Measurements from ENCODE around the gene CTDNEP1.

The CTDNEP1 gene

DNA sequence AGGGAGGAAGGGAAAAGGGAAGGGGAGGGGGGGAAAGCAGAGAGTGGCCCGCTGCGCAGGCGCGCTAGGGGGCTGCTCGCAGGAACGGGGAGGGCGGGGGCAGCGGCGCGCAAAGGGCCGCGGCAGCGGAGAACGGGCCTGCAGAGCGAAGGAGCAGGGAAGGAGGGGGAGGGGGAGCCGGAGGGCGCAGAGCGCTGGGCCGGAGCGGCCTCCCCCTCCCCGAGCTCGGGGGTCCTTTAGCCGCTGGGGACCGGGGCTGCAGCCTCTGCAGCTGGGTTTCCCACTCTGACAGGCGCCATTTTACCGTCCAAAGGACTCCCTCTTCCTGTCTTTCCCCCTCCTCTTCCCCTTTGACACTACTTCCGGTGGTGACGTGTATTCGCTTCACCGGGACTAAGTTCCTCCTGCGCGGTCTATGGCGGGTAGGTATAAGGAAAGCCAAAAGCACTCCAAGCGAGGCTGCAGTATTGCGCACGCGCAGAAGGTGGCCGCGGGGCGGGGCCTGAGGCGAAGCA lies at the start of gene CTDNEP1:
Gene CTDNEP1, minus strand, starts transcription at position 74 of the 515 bp plus-strand sequence. CDS start 438 bp downstream, outside the sequence.
- DNase-seq (ENCODE audit: low spot score) = peak; percentile 100

DNA sequence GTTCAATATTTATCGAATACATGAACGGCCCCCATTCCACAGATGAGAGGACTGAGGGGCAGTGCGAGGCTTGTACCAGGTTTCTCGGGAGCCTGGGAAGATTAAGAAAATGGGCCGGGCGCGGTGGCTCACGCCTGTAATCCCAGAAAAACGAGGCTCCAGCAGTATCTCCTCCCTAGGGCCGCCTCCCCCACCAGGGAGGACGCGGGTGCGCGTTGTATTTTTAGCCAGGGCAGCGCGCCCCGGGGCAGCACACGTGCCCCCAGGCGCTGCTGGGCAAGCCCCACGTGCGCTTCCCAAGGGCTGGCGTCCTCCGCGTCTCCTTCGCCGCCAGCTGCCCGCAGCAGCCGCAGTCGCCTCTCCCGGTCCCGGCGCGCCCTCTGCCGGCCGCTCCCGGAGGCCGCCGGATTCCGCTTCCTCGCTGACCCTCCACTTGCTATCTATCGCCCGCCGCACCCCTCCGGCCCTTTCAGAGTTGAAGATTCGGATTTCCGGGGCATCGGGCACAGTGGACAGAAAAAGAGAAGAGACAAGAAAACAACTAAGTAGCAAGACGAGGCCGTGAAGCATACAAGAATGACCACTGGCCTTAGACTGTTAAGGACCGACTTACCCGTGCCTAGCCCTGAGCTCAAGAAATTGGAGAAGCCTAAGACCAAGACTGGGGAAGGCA lies 44.8 kb upstream of the CTDNEP1 start:
- DNase-seq (ENCODE audit: low spot score) = peak; percentile 80

GRCh38 chr17:7295230-7296180 lies 44.0 kb upstream of the CTDNEP1 start:
- DNase-seq (ENCODE audit: low spot score) = no peak

GRCh38 chr17:7294614-7295153 lies 43.1 kb upstream of the CTDNEP1 start, which contains the start of gene YBX2:
Gene YBX2, minus strand, starts transcription at chr17:7294639. Its CDS starts 139 bp downstream, at chr17:7294500.
- no peak for DNase-seq (ENCODE audit: low spot score)

- DNase-seq (ENCODE audit: low spot score) = no peak
These were observed 42.5 kb upstream of the CTDNEP1 start for GRCh38 chr17:7293816-7294613.

DNA sequence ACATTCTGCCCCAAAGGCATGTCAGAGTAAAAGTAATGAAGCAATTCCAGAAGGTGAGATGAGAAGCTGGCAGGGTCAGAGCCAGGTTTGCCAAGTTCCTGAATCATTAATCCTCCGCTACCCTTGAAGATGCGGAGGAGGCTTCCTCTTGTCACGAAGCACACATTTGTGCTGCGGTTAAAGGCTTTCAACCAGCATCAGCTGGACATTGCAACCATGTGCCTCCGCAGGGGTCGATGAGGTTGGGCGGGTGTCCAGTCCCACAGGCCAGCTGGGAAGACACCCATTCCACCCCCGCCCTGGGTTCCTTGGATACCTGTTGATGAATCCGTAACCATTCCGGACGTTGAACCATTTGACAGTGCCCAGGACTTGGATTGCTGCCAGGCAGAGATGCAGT lies 41.6 kb upstream of the CTDNEP1 start:
- no peak for DNase-seq (ENCODE audit: low spot score)

- no peak for DNase-seq (ENCODE audit: low spot score)
These were observed 41.2 kb upstream of the CTDNEP1 start for GRCh38 chr17:7292729-7293128.

GRCh38 chr17:7292194-7292593 lies 40.7 kb upstream of the CTDNEP1 start:
- no peak for DNase-seq (ENCODE audit: low spot score)

- no peak for DNase-seq (ENCODE audit: low spot score)
These were observed 39.2 kb upstream of the CTDNEP1 start for GRCh38 chr17:7290685-7291084.

DNA sequence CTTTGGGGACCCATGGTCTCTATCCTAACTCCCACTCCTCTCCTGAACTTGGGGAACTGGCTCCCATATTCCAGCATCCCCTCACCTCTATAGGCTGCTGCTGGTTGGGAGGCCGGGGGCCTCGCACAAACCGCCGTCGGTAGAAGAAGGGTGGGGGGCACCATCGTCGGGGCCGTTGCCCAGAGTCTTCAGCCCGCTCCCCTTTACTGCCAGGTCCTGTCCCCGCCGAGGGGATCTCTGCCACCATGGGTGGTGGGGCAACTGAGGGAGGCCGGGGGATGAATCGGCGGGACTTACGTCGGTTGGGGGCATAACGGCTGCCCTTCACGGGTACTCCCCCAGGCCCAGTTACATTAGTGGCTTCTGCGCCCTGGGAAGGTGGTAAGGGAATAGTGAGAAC lies 38.6 kb upstream of the CTDNEP1 start:
- DNase-seq (ENCODE audit: low spot score) = no peak

- no peak for DNase-seq (ENCODE audit: low spot score)
These were observed 37.9 kb upstream of the CTDNEP1 start for GRCh38 chr17:7289256-7290032.

- no peak for DNase-seq (ENCODE audit: low spot score)
These were observed 34.1 kb upstream of the CTDNEP1 start for GRCh38 chr17:7285679-7286078.

- no peak for DNase-seq (ENCODE audit: low spot score)
These were observed 33.4 kb upstream of the CTDNEP1 start for GRCh38 chr17:7284911-7285310.

DNA sequence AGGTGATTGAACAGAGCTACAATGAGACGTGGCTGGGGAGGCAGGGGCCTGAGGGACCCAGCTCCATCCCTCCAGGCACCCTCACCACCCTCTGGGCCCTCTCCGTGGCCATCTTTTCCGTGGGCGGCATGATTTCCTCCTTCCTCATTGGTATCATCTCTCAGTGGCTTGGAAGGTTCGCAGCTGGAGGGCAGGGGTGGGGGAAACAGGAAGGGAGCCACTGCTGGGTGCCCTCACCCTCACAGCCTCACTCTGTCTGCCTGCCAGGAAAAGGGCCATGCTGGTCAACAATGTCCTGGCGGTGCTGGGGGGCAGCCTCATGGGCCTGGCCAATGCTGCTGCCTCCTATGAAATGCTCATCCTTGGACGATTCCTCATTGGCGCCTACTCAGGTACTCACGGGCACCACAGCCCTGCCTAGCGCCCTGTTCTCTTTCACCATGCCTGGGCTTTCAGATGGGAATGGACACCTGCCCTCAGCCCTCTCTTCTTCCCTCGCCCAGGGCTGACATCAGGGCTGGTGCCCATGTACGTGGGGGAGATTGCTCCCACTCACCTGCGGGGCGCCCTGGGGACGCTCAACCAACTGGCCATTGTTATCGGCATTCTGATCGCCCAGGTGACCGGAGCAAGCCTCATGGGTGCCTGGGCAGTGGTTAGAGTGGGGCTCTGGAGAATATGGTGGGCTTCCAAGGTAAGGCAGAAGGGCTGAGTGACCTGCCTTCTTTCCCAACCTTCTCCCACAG lies 32.1 kb upstream of the CTDNEP1 start:
- DNase-seq (ENCODE audit: low spot score) = no peak

DNA sequence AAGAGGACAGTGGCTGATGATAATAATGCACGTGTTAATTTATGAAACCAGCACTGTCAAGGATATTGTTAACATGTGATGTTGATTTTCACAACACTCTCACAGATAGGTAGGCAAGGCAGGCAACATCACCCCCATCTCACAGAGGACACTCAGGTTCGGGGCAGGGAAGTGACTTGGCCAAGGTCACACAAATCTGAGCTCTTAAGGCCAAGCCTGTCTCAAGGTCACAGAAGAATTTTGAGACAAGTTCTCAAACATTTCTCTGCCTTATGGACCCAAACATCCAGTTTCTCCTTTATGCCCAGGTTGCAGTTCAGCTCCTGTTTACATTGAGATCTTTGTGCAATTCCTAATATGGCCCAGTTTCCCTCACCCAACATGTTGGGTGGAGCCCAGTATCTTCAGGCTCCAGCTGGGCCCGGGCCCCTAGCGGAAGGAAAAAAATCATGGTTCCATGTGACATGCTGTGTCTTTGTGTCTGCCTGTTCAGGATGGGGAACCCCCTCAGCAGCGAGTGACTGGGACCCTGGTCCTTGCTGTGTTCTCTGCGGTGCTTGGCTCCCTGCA lies 31.3 kb upstream of the CTDNEP1 start:
- no peak for DNase-seq (ENCODE audit: low spot score)

- no peak for DNase-seq (ENCODE audit: low spot score)
These were observed 30.6 kb upstream of the CTDNEP1 start for GRCh38 chr17:7281953-7282751.

- peak; percentile 83 for DNase-seq (ENCODE audit: low spot score)
These were observed 29.8 kb upstream of the CTDNEP1 start, which contains the start of gene SLC2A4 for GRCh38 chr17:7281074-7281952. Gene SLC2A4, plus strand, starts transcription at chr17:7281718. Its CDS starts 217 bp downstream, at chr17:7281935.
